Measurements from ENCODE around the gene NOTCH2. TPM values are rescaled to one million over a fixed set of nuclear protein-coding genes. Genes with fewer than 3 reads are reported as not detected.

The NOTCH2 gene
- total and polyA plus RNA-seq, 8 donors: 6.7 to 89.4 (median 45.7) TPM

GRCh38 chr1:119903443-119903835, 166.0 kb downstream of the NOTCH2 start:
- H3K4me3 ChIP-seq: no peak overlapping the region
- H3K27ac ChIP-seq: no peak overlapping the region
- no peaks in the 10 kb centered on the region for H3K27me3 ChIP-seq
- H3K36me3 ChIP-seq: no peaks in the 10 kb centered on the region
- ATAC-seq: no peak
- H3K9me3 ChIP-seq: no peaks in the 10 kb centered on the region
- intact Hi-C loops (cut with DNase I): no loop called here
- no peaks in the 10 kb centered on the region for H3K4me1 ChIP-seq
- FAIRE-seq: no peak
- TF ChIP-seq, protein P1, sequence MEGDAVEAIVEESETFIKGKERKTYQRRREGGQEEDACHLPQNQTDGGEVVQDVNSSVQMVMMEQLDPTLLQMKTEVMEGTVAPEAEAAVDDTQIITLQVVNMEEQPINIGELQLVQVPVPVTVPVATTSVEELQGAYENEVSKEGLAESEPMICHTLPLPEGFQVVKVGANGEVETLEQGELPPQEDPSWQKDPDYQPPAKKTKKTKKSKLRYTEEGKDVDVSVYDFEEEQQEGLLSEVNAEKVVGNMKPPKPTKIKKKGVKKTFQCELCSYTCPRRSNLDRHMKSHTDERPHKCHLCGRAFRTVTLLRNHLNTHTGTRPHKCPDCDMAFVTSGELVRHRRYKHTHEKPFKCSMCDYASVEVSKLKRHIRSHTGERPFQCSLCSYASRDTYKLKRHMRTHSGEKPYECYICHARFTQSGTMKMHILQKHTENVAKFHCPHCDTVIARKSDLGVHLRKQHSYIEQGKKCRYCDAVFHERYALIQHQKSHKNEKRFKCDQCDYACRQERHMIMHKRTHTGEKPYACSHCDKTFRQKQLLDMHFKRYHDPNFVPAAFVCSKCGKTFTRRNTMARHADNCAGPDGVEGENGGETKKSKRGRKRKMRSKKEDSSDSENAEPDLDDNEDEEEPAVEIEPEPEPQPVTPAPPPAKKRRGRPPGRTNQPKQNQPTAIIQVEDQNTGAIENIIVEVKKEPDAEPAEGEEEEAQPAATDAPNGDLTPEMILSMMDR (IDR thresholded peaks at IDR 0.05): no peak
- DNase-seq: no peak

DNA sequence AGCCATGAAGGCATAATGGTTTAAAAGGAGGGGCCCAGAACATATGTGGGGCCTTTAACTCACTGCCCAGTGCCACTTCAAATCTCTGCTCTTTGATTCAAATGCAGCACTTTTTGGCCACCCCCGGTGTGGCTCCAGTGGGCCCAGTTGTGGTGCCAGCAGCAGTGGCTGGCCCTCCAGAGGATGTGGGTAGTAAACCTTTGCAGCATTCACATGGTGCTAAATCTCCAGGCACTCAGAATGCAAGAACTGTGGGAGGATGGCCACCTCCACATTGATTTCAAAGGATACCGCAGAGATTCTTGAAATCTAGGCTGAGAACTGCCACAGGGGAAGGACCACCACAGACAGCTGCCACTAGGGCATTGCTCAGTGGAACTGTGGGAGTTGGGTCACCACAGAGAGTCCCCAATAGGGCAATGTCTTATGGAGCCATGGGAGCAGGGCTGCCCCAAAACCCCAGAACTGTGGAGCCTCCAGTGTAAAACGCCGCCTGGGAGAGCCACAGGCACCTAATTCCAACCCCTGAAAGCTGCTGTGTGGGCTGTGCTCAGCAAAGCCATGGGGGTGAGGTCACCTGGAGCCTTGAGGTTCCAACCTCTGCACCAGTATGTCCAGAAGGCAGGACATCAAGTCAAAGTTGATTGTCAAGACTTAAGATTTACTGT, 166.6 kb downstream of the NOTCH2 start:
- intact Hi-C loops (cut with DNase I): no loop called here
- Histone ChIP-seq H3K9me3 (no peaks in the 10 kb centered on the region), H3K36me3 (no peaks in the 10 kb centered on the region), H3K27me3 (no peaks in the 10 kb centered on the region), H3K27ac (no peak overlapping the region), H3K4me1 (no peaks in the 10 kb centered on the region), H3K4me3 (no peak overlapping the region)
- ATAC-seq (no peak), FAIRE-seq (no peak), DNase-seq (no peak)
- TF ChIP-seq, protein P1 (IDR thresholded peaks at IDR 0.05): no peak
- 95 to 97% methylated on average over 4 of the region's 4 CpGs for WGBS, 2 donors

- no peak for FAIRE-seq
These were observed 170.3 kb downstream of the NOTCH2 start for GRCh38 chr1:119898981-119899720.

DNA sequence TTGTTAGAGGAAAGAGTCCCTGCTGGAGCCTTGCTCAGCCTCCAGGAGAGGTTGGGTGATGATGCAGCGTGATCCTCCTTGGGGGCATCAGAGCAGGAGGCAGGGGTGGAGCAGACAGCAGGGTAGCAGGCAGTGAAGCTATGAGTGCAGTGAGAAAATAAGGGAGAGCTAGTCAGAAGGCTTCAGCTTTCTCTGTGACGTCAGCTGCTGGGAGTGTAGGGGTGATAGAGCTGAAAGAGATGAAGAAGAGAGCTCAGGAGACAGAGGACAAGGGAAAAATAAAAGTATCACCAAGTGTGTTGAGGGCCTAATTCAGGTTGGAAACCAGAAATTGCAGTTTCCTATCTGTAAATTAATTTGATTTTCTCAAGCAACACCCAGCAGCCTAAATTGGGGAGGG, 170.9 kb downstream of the NOTCH2 start:
- intact Hi-C loops (cut with DNase I): no loop called here
- TF ChIP-seq, protein P1 (IDR thresholded peaks at IDR 0.05): no peak
- peaks cover 3 to 5% (median 4%) of the 10 kb centered on the region in 3 donors for H3K4me1 ChIP-seq
- ATAC-seq (no peak), FAIRE-seq (no peak), DNase-seq (no peak)
- H3K36me3 ChIP-seq: no peaks in the 10 kb centered on the region
- H3K9me3 ChIP-seq: no peaks in the 10 kb centered on the region
- H3K27me3 ChIP-seq: no peaks in the 10 kb centered on the region
- H3K27ac ChIP-seq: no peak overlapping the region
- no peak overlapping the region for H3K4me3 ChIP-seq
- 86 to 95% methylated on average over 2 of the region's 2 CpGs for WGBS, 2 donors

More at GRCh38 chr1:119898981-119899720, 170.3 kb downstream of the NOTCH2 start:
- Histone ChIP-seq H3K4me1 (peaks cover 0 to 2% (median 0%) of the 10 kb centered on the region in 3 donors), H3K4me3 (no peak overlapping the region), H3K27me3 (no peaks in the 10 kb centered on the region), H3K9me3 (no peaks in the 10 kb centered on the region), H3K27ac (no peak overlapping the region), H3K36me3 (no peaks in the 10 kb centered on the region)
- DNase-seq (no peak), ATAC-seq (no peak)
- TF ChIP-seq, protein P1 (IDR thresholded peaks at IDR 0.05): no peak
- intact Hi-C loops (cut with DNase I): no loop called here
- 80 to 90% methylated on average over 3 of the region's 3 CpGs for WGBS, 2 donors

GRCh38 chr1:119896303-119896702, 173.2 kb downstream of the NOTCH2 start, which contains the start of gene ADAM30:
Gene ADAM30, minus strand, starts transcription at chr1:119896515. Its CDS starts 179 bp downstream, at chr1:119896336.
- Histone ChIP-seq H3K4me1 (peaks cover 4 to 16% (median 11%) of the 10 kb centered on the region in 3 donors), H3K27me3 (no peaks in the 10 kb centered on the region), H3K9me3 (no peaks in the 10 kb centered on the region), H3K27ac (no peak within 1 kb of the TSS), H3K4me3 (no peak within 1 kb of the TSS), H3K36me3 (no peaks in the 10 kb centered on the region)
- no peak for ATAC-seq
- intact Hi-C loops (cut with DNase I): no loop called here
- TF ChIP-seq, protein P1 (IDR thresholded peaks at IDR 0.05): no peak
- WGBS, 2 donors: 82 to 87% methylated on average over 24 of the region's 24 CpGs
- DNase-seq: no peak
- FAIRE-seq: no peak
